Measurements from ENCODE around the gene SSC4D. TPM values are rescaled to one million over a fixed set of nuclear protein-coding genes. Genes with fewer than 3 reads are reported as not detected.

The SSC4D gene
- total and polyA plus RNA-seq, 2 of the 8 experiments (the other 6 are each of a cell fraction or from before 2014, with no cell fraction given), result 11.8 to 27.5 TPM

GRCh38 chr7:76393116-76394031, 16.1 kb downstream of the SSC4D start (continued):
- peak in 1 of 3 experiments; percentile 10; a peak in 1 of 4 replicates for TF ChIP-seq CTCF (IDR thresholded peaks at IDR 0.05; ENCODE audit: control extremely low read depth in 1 of 3, insufficient read depth in 1 of 3, low read depth in 1 of 3, low read length in 3 of 3)
- TF ChIP-seq CHD1 (IDR thresholded peaks at IDR 0.05; ENCODE audit: low read depth, low read length), result no peak
- TF ChIP-seq POLR2AphosphoS5 (IDR thresholded peaks at IDR 0.05; ENCODE audit: low read depth, low read length), result peak; percentile 37; the same call in 1 of the 2 replicates
- peak; percentile 67 for TF ChIP-seq PHF8 (conservative IDR thresholded peaks at IDR 0.05; ENCODE audit: low read depth, low read length)
- TF ChIP-seq TCF12 (IDR thresholded peaks at IDR 0.05; ENCODE audit: low read depth, low read length), result no peak
- TF ChIP-seq NRF1 (IDR thresholded peaks at IDR 0.05; ENCODE audit: low read depth, low read length), result peak; percentile 93
- TF ChIP-seq RFX5 (IDR thresholded peaks at IDR 0.05; ENCODE audit: borderline replicate concordance, low read depth, low read length), result no peak
- TF ChIP-seq E2F6 (IDR thresholded peaks at IDR 0.05), result peak; percentile 66
- TF ChIP-seq MAX (IDR thresholded peaks at IDR 0.05), result peak; percentile 91
- no peak for TF ChIP-seq GTF2F1 (IDR thresholded peaks at IDR 0.05; ENCODE audit: borderline replicate concordance, low read depth, low read length)
- TF ChIP-seq KDM1A (IDR thresholded peaks at IDR 0.05; ENCODE audit: borderline replicate concordance, low read length), result no peak; the same call in 1 of the 2 replicates
- TF ChIP-seq SIN3A (conservative IDR thresholded peaks at IDR 0.05 in 1 of 2, IDR thresholded peaks at IDR 0.05 in 1 of 2; ENCODE audit: low read depth in 1 of 2, low read length in 2 of 2), result no peak
- peak; percentile 76 to 98; a peak in 3 of 4 replicates for TF ChIP-seq HDAC2 (IDR thresholded peaks at IDR 0.05; ENCODE audit: borderline replicate concordance in 1 of 2, low read depth in 2 of 2, low read length in 2 of 2)
- TF ChIP-seq BRCA1 (IDR thresholded peaks at IDR 0.05; ENCODE audit: low read depth, low read length), result no peak
- peak; percentile 62 for TF ChIP-seq BACH1 (IDR thresholded peaks at IDR 0.05; ENCODE audit: low read length)
- TF ChIP-seq USF2 (IDR thresholded peaks at IDR 0.05; ENCODE audit: low read length), result no peak
- no peak for TF ChIP-seq ZNF274 (IDR thresholded peaks at IDR 0.05; ENCODE audit: borderline replicate concordance, extremely low read depth, low read length)
- no peak for TF ChIP-seq SP2 (IDR thresholded peaks at IDR 0.05; ENCODE audit: low read length)
